Naive thymus-derived CD4-positive, alpha-beta T cell (primary cell): ENCODE measurements around the gene PTPRF. TPM values are rescaled to one million over a fixed set of nuclear protein-coding genes. Genes with fewer than 3 reads are reported as not detected.

ENCODE experiments used
- ATAC-seq: fragments of 150-1000 bp; cut with Tn5 transposase; 2 replicates; pipeline ENCODE4 v1.10.0; 2021; ENCODE audit warnings: mild to moderate bottlenecking, moderate library complexity
- CTCF ChIA-PET: fragments of 350-600 bp; sonication (Branson Sonifier 250); formaldehyde crosslinking; loops from one replicate; lab custom pipeline; 2021; ENCODE audit warnings: antibody characterized with exemption; lab: Charles Lee
- POLR2A ChIA-PET: fragments of 350-600 bp; sonication (Branson Sonifier 250); formaldehyde crosslinking; loops from one replicate; lab custom pipeline; 2021; ENCODE audit warnings: antibody characterized with exemption, inconsistent platforms; lab: Charles Lee
- DNase-seq, 9 donors: peaks; one replicate each; pipeline versions ENCODE4 v3.0.0 to v3.0.0-alpha.2; 2020 to 2022; ENCODE audit warnings: mixed read lengths in 1 of 9
- H3K27ac ChIP-seq: one replicate; pipeline ENCODE4 v1.7.0; 2013; ENCODE audit warnings: mild to moderate bottlenecking, low read depth, low read length, moderate library complexity
- H3K27me3 ChIP-seq, 2 donors: one replicate each; pipeline ENCODE4 v1.7.0; 2013; ENCODE audit warnings: low read length in 2 of 2, mild to moderate bottlenecking in 2 of 2, moderate library complexity in 2 of 2; ENCODE audit not compliant: control insufficient read depth in 2 of 2, insufficient read depth in 2 of 2
- H3K36me3 ChIP-seq, 3 experiments: 1 replicate in 2 of 3; 2 replicates in 1 of 3; pipeline ENCODE4 v1.7.0; 2013; ENCODE audit warnings: low read length in 3 of 3, mild to moderate bottlenecking in 3 of 3, moderate library complexity in 1 of 3; ENCODE audit not compliant: insufficient read depth in 3 of 3, control insufficient read depth in 2 of 3
- H3K4me1 ChIP-seq, 2 donors: one replicate each; pipeline ENCODE4 v1.7.0; 2013; ENCODE audit warnings: low read length in 2 of 2, mild to moderate bottlenecking in 2 of 2, moderate library complexity in 1 of 2; ENCODE audit not compliant: control insufficient read depth in 2 of 2, insufficient read depth in 2 of 2
- H3K4me3 ChIP-seq: 2 replicates; pipeline ENCODE4 v1.7.0; 2013; ENCODE audit warnings: mild to moderate bottlenecking, low read length
- H3K9me3 ChIP-seq, 3 experiments: 1 replicate in 2 of 3; 2 replicates in 1 of 3; pipeline ENCODE4 v1.7.0; 2013; ENCODE audit warnings: low read length in 3 of 3; ENCODE audit not compliant: control insufficient read depth in 2 of 3
- H3K27ac Mint-ChIP-seq, 9 donors: one replicate each; pipeline ENCODE4 v1.8.0; 2020 to 2022; ENCODE audit warnings: mixed read lengths in 9 of 9, mild to moderate bottlenecking in 8 of 9, moderate library complexity in 5 of 9, inconsistent platforms in 2 of 9
- H3K27me3 Mint-ChIP-seq, 5 donors: one replicate each; pipeline ENCODE4 v1.8.0; 2021 to 2022; ENCODE audit warnings: mixed read lengths in 5 of 5, mild to moderate bottlenecking in 1 of 5
- H3K36me3 Mint-ChIP-seq, 5 donors: one replicate each; pipeline ENCODE4 v1.8.0; 2020 to 2022; ENCODE audit warnings: mixed read lengths in 5 of 5, mild to moderate bottlenecking in 3 of 5, inconsistent platforms in 1 of 5
- H3K4me1 Mint-ChIP-seq, 7 donors: one replicate each; pipeline ENCODE4 v1.8.0; 2020 to 2022; ENCODE audit warnings: mixed read lengths in 7 of 7, mild to moderate bottlenecking in 3 of 7, inconsistent platforms in 1 of 7
- H3K4me3 Mint-ChIP-seq, 10 donors: one replicate each; pipeline ENCODE4 v1.8.0; 2020 to 2022; ENCODE audit warnings: mild to moderate bottlenecking in 10 of 10, mixed read lengths in 10 of 10, moderate library complexity in 6 of 10, inconsistent platforms in 2 of 10
- H3K9me3 Mint-ChIP-seq, 11 donors: one replicate each; pipeline ENCODE4 v1.8.0; 2020 to 2022; ENCODE audit warnings: mixed read lengths in 11 of 11, mild to moderate bottlenecking in 4 of 11, inconsistent platforms in 1 of 11, moderate library complexity in 1 of 11
- intact Hi-C, 2 donors: fragments of 100-400 bp; cut with micrococcal nuclease; formaldehyde crosslinking; loops; one replicate each; pipeline ENCODE4 v1.15.1; 2023
- polyA plus RNA-seq, 2 donors: library from polyadenylated mRNA; unstranded; fragments of 300-500 nt; fragmentation: Illumina TruSeq; gene quantifications; one replicate each; pipeline ENCODE4 v1.2.3, GENCODE V29; 2021
- total RNA-seq, 6 experiments: library from RNA in 5 of 6; stranded (reverse) in 5 of 6; gene quantifications; 1 replicate in 5 of 6; 2 replicates in 1 of 6; pipeline ENCODE4 v1.2.3 and lab custom pipeline; 2021 to 2026

The PTPRF gene
- total and polyA plus RNA-seq, 7 experiments from 2014 or later: 0.49 to 2.3 (median 1.8) TPM; not detected in 4

DNA sequence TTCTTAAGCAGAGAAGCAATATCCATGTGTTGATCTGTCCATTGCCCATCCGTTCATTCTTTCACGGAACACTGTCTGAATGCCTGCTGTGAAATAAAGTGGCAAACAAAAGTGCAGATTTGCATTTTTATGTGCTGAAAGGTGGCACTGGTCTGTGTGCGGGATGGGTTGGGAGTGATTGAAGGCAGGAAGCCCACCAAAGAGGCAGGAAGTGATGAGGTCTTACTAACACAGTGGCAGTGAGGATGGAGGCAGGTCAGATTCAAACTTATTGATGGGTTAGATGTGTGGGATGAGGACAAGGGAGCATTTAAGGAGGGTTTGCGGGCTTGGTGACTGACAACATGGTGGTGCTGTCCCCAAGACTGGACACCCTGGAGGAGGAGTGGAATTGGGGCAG lies 8.3 kb downstream of the PTPRF start:
- Histone ChIP-seq H3K4me3 (no peak overlapping the region), H3K27me3 (no peaks in the 10 kb centered on the region), H3K27ac (no peak overlapping the region), H3K9me3 (no peaks in the 10 kb centered on the region), H3K36me3 (no peaks in the 10 kb centered on the region), H3K4me1 (no peaks in the 10 kb centered on the region)
- DNase-seq (no peak), ATAC-seq (no peak)
- H3K27ac Mint-ChIP-seq: peak overlapping the region in 1 of 9 donors; percentile 36
- peaks cover 2 to 22% (median 6%) of the 10 kb centered on the region in 7 donors for H3K4me1 Mint-ChIP-seq
- peaks cover 0 to 9% (median 3%) of the 10 kb centered on the region in 5 donors for H3K27me3 Mint-ChIP-seq
- H3K9me3 Mint-ChIP-seq: no peaks in the 10 kb centered on the region
- H3K36me3 Mint-ChIP-seq: no peaks in the 10 kb centered on the region
- peak overlapping the region in 1 of 10 donors; percentile 13 for H3K4me3 Mint-ChIP-seq
- POLR2A ChIA-PET: no interaction called here
- CTCF ChIA-PET: no interaction called here
- intact Hi-C loops: no loop called here

DNA sequence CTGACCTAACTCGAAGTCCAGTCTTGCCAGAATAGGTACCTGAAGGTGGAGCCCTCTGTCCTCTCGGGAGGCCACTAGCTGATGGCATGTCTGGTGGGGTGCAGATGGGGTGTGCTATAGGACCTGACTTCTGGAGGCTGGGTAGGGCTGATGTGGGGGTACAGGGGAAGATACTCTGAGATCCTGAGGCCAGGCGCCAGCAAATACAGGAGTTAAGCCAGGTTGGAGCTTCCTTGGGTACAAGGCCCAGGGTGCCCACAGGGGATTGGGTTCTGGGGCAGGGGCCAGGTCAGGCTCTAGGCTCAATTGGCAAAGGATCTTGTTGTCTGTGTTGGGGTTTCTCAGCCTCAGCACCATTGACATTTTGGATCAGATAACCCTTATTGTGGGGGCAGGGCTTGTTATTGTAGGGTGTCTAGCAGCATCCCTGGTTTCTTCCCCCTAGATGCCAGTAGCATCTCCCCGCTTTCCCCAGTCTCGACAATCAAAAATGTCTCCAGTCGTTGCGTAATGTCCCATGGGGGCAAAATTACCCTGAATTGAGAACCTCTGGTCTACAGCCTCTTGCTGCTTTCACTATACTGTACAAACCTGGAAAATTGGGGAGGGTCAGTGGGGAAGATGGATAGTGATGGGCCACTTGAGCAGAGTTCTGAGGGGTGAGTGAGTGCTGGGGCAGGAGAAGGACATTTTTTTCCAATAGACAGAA lies 9.2 kb downstream of the PTPRF start:
- Mint-ChIP-seq H3K27me3 (peaks cover 0 to 5% (median 0%) of the 10 kb centered on the region in 5 donors), H3K36me3 (no peaks in the 10 kb centered on the region), H3K27ac (no peak overlapping the region), H3K4me3 (no peak overlapping the region), H3K4me1 (peaks cover 2 to 22% (median 6%) of the 10 kb centered on the region in 7 donors), H3K9me3 (no peaks in the 10 kb centered on the region)
- no peaks in the 10 kb centered on the region for H3K27me3 ChIP-seq
- POLR2A ChIA-PET: no interaction called here
- no peaks in the 10 kb centered on the region for H3K36me3 ChIP-seq
- no peaks in the 10 kb centered on the region for H3K9me3 ChIP-seq
- no peak overlapping the region for H3K4me3 ChIP-seq
- CTCF ChIA-PET: no interaction called here
- no peak for ATAC-seq
- no peak for DNase-seq
- H3K27ac ChIP-seq: no peak overlapping the region
- H3K4me1 ChIP-seq: no peaks in the 10 kb centered on the region
- intact Hi-C loops: no loop called here

DNA sequence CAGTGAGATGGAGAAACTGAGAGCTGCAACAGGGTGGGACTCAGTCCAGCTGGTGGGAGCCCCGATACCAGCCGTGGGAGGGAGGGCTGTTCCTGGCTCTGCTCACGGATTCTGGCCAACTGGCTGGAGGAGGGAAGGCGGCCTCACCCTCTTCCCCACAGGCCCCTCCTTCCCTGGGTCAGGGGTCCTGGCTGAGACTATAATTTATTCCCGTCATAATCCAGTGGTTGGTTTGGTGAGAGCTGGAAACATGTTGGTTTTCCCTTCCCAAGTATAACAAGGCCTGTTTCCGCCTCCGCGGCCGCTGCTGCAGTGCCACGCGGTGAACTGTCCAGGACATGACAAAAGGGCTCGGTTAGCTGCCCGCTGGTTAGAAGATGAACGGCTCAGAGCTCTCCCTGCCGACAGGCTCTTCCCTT lies 10.0 kb downstream of the PTPRF start:
- CTCF ChIA-PET: interaction anchor here (0.6 kb wide), 1 partner anchor 11 kb away, joined by 3 read pairs; no protein-coding TSS in a partner anchor
- DNase-seq: no peak
- no peak for ATAC-seq
- Histone ChIP-seq H3K27me3 (no peaks in the 10 kb centered on the region), H3K4me3 (no peak overlapping the region), H3K36me3 (no peaks in the 10 kb centered on the region), H3K4me1 (no peaks in the 10 kb centered on the region), H3K27ac (no peak overlapping the region), H3K9me3 (no peaks in the 10 kb centered on the region)
- H3K9me3 Mint-ChIP-seq: no peaks in the 10 kb centered on the region
- H3K27me3 Mint-ChIP-seq: peaks cover 0 to 5% (median 0%) of the 10 kb centered on the region in 5 donors
- no peaks in the 10 kb centered on the region for H3K36me3 Mint-ChIP-seq
- H3K27ac Mint-ChIP-seq: no peak overlapping the region
- POLR2A ChIA-PET: no interaction called here
- peaks cover 2 to 22% (median 6%) of the 10 kb centered on the region in 7 donors for H3K4me1 Mint-ChIP-seq
- no peak overlapping the region for H3K4me3 Mint-ChIP-seq
- intact Hi-C loops: no loop called here

DNA sequence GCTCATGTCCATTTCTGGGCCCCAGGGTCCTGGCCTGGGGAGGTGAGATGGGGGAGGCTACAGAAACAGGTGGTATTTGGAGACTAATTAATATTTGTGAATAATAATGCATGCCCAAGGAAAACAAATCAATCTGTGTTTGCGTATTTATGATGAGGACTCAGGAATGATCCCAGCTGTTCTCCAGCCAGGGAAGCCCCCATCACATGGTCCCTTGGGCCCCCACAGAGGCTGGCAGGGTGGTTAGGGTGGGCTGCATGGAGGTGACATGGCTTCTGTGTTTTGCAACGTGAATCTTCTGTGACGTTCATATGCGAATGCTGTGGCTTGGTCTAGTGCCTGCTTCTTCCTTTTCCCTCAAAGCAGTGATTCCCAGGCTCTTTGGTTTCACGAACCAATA lies 10.5 kb downstream of the PTPRF start:
- ChIA-PET CTCF (interaction anchor here (0.6 kb wide), 1 partner anchor 11 kb away, joined by 3 read pairs; no protein-coding TSS in a partner anchor), POLR2A (no interaction called here)
- no peaks in the 10 kb centered on the region for H3K9me3 ChIP-seq
- H3K4me3 ChIP-seq: no peak overlapping the region
- intact Hi-C loops: no loop called here
- no peaks in the 10 kb centered on the region for H3K36me3 ChIP-seq
- ATAC-seq: no peak
- no peak overlapping the region for H3K27ac ChIP-seq
- no peak overlapping the region for H3K27ac Mint-ChIP-seq
- H3K4me1 ChIP-seq: no peaks in the 10 kb centered on the region
- H3K36me3 Mint-ChIP-seq: no peaks in the 10 kb centered on the region
- no peak overlapping the region for H3K4me3 Mint-ChIP-seq
- no peak for DNase-seq
- H3K9me3 Mint-ChIP-seq: no peaks in the 10 kb centered on the region
- peaks cover 2 to 22% (median 6%) of the 10 kb centered on the region in 7 donors for H3K4me1 Mint-ChIP-seq
- H3K27me3 ChIP-seq: no peaks in the 10 kb centered on the region
- peaks cover 0 to 7% (median 0%) of the 10 kb centered on the region in 5 donors for H3K27me3 Mint-ChIP-seq

DNA sequence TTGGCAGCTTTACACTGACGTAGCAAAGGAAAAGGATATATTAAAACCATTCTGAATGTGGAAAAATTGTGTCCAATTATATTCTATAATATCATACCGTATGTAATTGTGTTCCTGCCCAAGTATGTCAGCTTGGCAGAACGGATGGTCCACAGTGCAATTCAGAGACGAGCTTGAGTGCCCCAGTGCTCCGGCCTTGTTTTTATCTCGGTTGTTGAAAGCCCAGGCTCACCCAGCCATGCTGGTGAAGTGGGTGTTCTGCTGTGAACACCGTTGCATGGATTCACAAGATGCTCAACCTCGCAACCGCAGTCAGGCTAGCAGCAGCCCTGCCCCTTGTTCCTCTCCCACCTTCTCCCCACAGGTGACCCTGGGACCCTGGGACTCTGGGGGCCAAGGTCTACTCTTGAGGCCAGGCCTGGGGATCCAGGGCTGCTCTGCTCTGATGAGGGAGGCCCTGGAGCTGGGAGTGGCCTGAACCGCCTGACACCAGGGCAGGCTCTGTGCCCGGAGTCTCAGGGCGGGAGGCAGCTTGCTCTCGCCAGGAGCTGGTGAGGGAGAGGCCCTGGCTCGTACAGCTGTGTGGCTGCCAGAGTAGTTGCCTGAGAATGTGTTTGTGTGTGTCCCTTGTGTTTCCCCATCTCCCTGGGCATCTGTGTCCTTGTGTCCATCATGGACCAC lies 11.2 kb downstream of the PTPRF start:
- H3K27ac Mint-ChIP-seq: no peak overlapping the region

DNA sequence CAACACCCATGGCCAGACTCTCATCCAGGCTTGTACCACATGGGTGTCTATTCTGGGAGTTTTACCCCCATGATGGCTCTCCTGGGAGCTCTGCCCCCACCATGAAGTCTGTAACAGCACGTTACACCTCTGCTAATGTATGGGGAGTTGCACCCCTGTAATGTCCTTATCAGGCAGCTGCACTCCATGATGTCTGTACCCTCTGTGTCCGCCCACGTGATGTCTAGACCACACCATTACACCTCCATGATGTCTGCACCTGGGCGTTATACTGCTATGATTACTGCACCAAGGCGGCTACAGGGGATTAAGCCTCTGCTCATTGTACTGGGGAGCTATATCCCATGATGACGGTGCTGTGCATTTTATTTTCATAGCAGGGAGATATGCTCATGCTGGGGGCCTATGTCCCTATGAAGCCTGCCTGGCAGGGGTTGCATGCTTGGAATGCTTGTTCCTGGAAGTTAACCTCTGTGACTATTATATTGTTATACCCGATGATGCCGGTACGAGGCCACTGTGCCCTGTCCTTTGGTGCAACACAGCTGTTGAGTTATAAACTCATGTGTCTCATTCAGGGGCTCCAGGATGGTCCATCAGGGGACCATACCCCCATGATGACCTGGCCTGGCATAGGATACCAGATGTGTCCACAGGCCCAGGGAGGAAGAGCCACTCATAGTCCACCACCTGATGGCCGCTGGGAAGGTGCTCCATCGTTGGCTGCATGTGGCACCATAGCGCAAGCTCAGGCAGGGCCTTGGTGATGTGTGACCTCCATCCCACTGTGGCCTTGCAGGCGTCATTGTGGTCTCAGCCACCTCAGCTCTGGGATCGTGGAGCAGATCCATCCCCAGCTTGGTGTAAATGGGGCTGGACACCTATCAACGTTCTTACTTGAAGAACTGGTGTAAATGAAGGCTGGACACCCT lies 12.1 kb downstream of the PTPRF start:
- Mint-ChIP-seq H3K36me3 (no peaks in the 10 kb centered on the region), H3K4me1 (peaks cover 2 to 16% (median 6%) of the 10 kb centered on the region in 7 donors), H3K4me3 (no peak overlapping the region), H3K9me3 (no peaks in the 10 kb centered on the region), H3K27ac (no peak overlapping the region), H3K27me3 (peaks cover 0 to 13% (median 2%) of the 10 kb centered on the region in 5 donors)
- H3K4me3 ChIP-seq: no peak overlapping the region
- H3K9me3 ChIP-seq: no peaks in the 10 kb centered on the region
- intact Hi-C loops: no loop called here
- H3K27ac ChIP-seq: no peak overlapping the region
- no peaks in the 10 kb centered on the region for H3K27me3 ChIP-seq
- ChIA-PET CTCF (interaction anchor here (1.3 kb wide), 1 partner anchor 10 kb away, joined by 4 read pairs; no protein-coding TSS in a partner anchor), POLR2A (no interaction called here)
- no peaks in the 10 kb centered on the region for H3K4me1 ChIP-seq
- no peaks in the 10 kb centered on the region for H3K36me3 ChIP-seq
- DNase-seq (no peak), ATAC-seq (no peak)

More for the DNA sequence above, 11.2 kb downstream of the PTPRF start:
- Histone ChIP-seq H3K4me1 (no peaks in the 10 kb centered on the region), H3K27ac (no peak overlapping the region), H3K4me3 (no peak overlapping the region), H3K36me3 (no peaks in the 10 kb centered on the region), H3K9me3 (no peaks in the 10 kb centered on the region), H3K27me3 (no peaks in the 10 kb centered on the region)
- no peak for DNase-seq
- H3K27me3 Mint-ChIP-seq: peaks cover 0 to 8% (median 2%) of the 10 kb centered on the region in 5 donors
- no peak for ATAC-seq
- intact Hi-C loops: no loop called here
- ChIA-PET CTCF (interaction anchor here (1.3 kb wide), 1 partner anchor 11 kb away, joined by 4 read pairs; no protein-coding TSS in a partner anchor), POLR2A (no interaction called here)
- peaks cover 2 to 22% (median 6%) of the 10 kb centered on the region in 7 donors for H3K4me1 Mint-ChIP-seq
- no peaks in the 10 kb centered on the region for H3K9me3 Mint-ChIP-seq
- no peak overlapping the region for H3K4me3 Mint-ChIP-seq
- H3K36me3 Mint-ChIP-seq: no peaks in the 10 kb centered on the region
